H1 (cell line): Measurements from ENCODE around the gene BRIP1. TPM values are rescaled to one million over a fixed set of nuclear protein-coding genes. Genes with fewer than 3 reads are reported as not detected.

Experiments
- CTCF ChIA-PET: fragments of 300-600 bp; sonication (Branson Sonifier 250); formaldehyde crosslinking; loops from one replicate; lab custom pipeline; 2021; ENCODE audit not compliant: partially characterized antibody; lab: Charles Lee
- POLR2A ChIA-PET: fragments of 300-600 bp; sonication (Branson Sonifier 250); formaldehyde crosslinking; loops from one replicate; lab custom pipeline; 2021; ENCODE audit warnings: inconsistent platforms; ENCODE audit not compliant: partially characterized antibody; lab: Charles Lee
- DNase-seq, 2 experiments: peaks; one replicate each; pipeline versions ENCODE4 v3.0.0 to v3.0.0-alpha.2; 2010 to 2022; ENCODE audit warnings: low spot score in 2 of 2, low read depth in 1 of 2, mixed read lengths in 1 of 2
- FAIRE-seq: peaks from 2 replicates; lab custom pipeline; 2011; peaks lifted over from hg19 to GRCh38; lab: Jason Lieb, UNC
- H2AFZ ChIP-seq: 2 replicates; pipeline ENCODE4 v1.8.1; 2012; ENCODE audit warnings: low read length, inconsistent platforms
- H2AK5ac ChIP-seq: 2 replicates; pipeline ENCODE4 v1.6.1; 2013; ENCODE audit warnings: low read depth, low read length
- H2BK120ac ChIP-seq: replicated peaks from 2 replicates; pipeline ENCODE3; 2013; ENCODE audit warnings: low read depth, low read length, inconsistent platforms
- H2BK12ac ChIP-seq: 2 replicates; pipeline ENCODE4 v1.6.1; 2013; ENCODE audit warnings: low read depth, low read length
- H2BK15ac ChIP-seq: 2 replicates; pipeline ENCODE4 v1.6.1; 2013; ENCODE audit warnings: low read length
- H2BK20ac ChIP-seq: 2 replicates; pipeline ENCODE4 v1.6.1; 2013; ENCODE audit warnings: low read length
- H2BK5ac ChIP-seq: 2 replicates; pipeline ENCODE4 v1.6.1; 2013; ENCODE audit warnings: low read depth, low read length
- H3K14ac ChIP-seq: 2 replicates; pipeline ENCODE4 v1.6.1; 2013; ENCODE audit warnings: inconsistent platforms; ENCODE audit not compliant: insufficient read length
- H3K18ac ChIP-seq: 2 replicates; pipeline ENCODE4 v1.6.1; 2013; ENCODE audit warnings: low read length; ENCODE audit errors: extremely low read depth
- H3K23ac ChIP-seq: 2 replicates; pipeline ENCODE4 v1.6.1; 2013; ENCODE audit warnings: inconsistent platforms; ENCODE audit not compliant: insufficient read length
- H3K23me2 ChIP-seq: 2 replicates; pipeline ENCODE4 v1.6.1; 2013; ENCODE audit warnings: low read depth, low read length
- H3K27ac ChIP-seq: 2 replicates; pipeline ENCODE4 v1.6.1; 2011; ENCODE audit warnings: low read depth, low read length, inconsistent platforms
- H3K27me3 ChIP-seq, 4 experiments: replicated peaks in 1 of 4; 1 replicate in 1 of 4; 2 replicates in 3 of 4; pipeline versions ENCODE4 v1.6.1 to v1.8.1; 2011 to 2013; ENCODE audit warnings: low read length in 3 of 4, mild to moderate bottlenecking in 3 of 4, inconsistent platforms in 2 of 4, mixed read lengths in 2 of 4, moderate library complexity in 1 of 4; ENCODE audit not compliant: control insufficient read depth in 3 of 4, insufficient read depth in 3 of 4; ENCODE audit errors: extremely low read depth in 1 of 4
- H3K36me3 ChIP-seq, 4 experiments: 2 replicates each; pipeline versions ENCODE4 v1.6.1 to v1.8.1; 2011 to 2013; ENCODE audit warnings: mild to moderate bottlenecking in 4 of 4, low read length in 3 of 4, moderate library complexity in 2 of 4, control low read depth in 1 of 4, inconsistent platforms in 1 of 4; ENCODE audit not compliant: insufficient read depth in 4 of 4, control insufficient read depth in 2 of 4
- H3K4ac ChIP-seq: replicated peaks from 2 replicates; pipeline ENCODE3; 2013; ENCODE audit warnings: low read length, low read depth, mixed read lengths, inconsistent platforms; ENCODE audit not compliant: insufficient read length
- H3K4me1 ChIP-seq, 4 experiments: replicated peaks in 1 of 4; 1 replicate in 1 of 4; 2 replicates in 3 of 4; pipeline versions ENCODE4 v1.6.1 to v1.8.1; 2011 to 2013; ENCODE audit warnings: low read length in 3 of 4, inconsistent platforms in 2 of 4, mixed read lengths in 1 of 4; ENCODE audit not compliant: insufficient read depth in 4 of 4, control insufficient read depth in 3 of 4
- H3K4me2 ChIP-seq, 2 experiments: 2 replicates each; pipeline versions ENCODE4 v1.6.1 to v1.8.1; 2011 to 2013; ENCODE audit warnings: low read depth in 2 of 2, low read length in 2 of 2, control low read depth in 1 of 2, inconsistent platforms in 1 of 2, mild to moderate bottlenecking in 1 of 2; ENCODE audit not compliant: insufficient read depth in 1 of 2
- H3K4me3 ChIP-seq, 4 experiments: fragments of 200-600, 300-600 bp in 1 of 4; sonication (generic), shearing (Covaris generic), sonication (Bioruptor Twin) in 1 of 4; 2 replicates each; pipeline versions ENCODE4 v1.5.1 to v1.8.1; 2011 to 2016; ENCODE audit warnings: low read length in 4 of 4, low read depth in 3 of 4, control low read depth in 2 of 4, inconsistent platforms in 2 of 4, mild to moderate bottlenecking in 2 of 4, mixed read lengths in 1 of 4, moderate library complexity in 1 of 4; ENCODE audit not compliant: insufficient read depth in 2 of 4; ENCODE audit errors: extremely low read depth in 1 of 4
- H3K56ac ChIP-seq: replicated peaks from 2 replicates; pipeline ENCODE3; 2013; ENCODE audit warnings: low read depth, mild to moderate bottlenecking, mixed read lengths, low read length, inconsistent platforms; ENCODE audit not compliant: insufficient read length
- H3K79me1 ChIP-seq: 2 replicates; pipeline ENCODE4 v1.6.1; 2013; ENCODE audit warnings: low read depth, low read length, control low read depth
- H3K79me2 ChIP-seq, 2 experiments: 2 replicates each; pipeline versions ENCODE4 v1.6.1 to v1.8.1; 2012 to 2013; ENCODE audit warnings: low read length in 2 of 2, mild to moderate bottlenecking in 2 of 2, inconsistent platforms in 1 of 2; ENCODE audit not compliant: insufficient read depth in 2 of 2, control insufficient read depth in 1 of 2
- H3K9ac ChIP-seq, 4 experiments: replicated peaks in 1 of 4; 1 replicate in 1 of 4; 2 replicates in 3 of 4; pipeline versions ENCODE4 v1.6.1 to v1.8.1; 2011 to 2013; ENCODE audit warnings: low read depth in 3 of 4, low read length in 3 of 4, control low read depth in 2 of 4, mild to moderate bottlenecking in 2 of 4, moderate library complexity in 2 of 4, inconsistent platforms in 1 of 4; ENCODE audit errors: extremely low read depth in 1 of 4
- H3K9me3 ChIP-seq, 2 experiments: 2 replicates each; pipeline versions ENCODE4 v1.6.1 to v1.8.1; 2012 to 2013; ENCODE audit warnings: mild to moderate bottlenecking in 2 of 2, moderate library complexity in 2 of 2, control low read depth in 1 of 2, inconsistent platforms in 1 of 2, low read depth in 1 of 2, low read length in 1 of 2, mixed read lengths in 1 of 2; ENCODE audit not compliant: insufficient read depth in 2 of 2
- H4K20me1 ChIP-seq, 2 experiments: replicated peaks in 1 of 2; 2 replicates each; pipeline versions ENCODE3 to v1.8.1; 2011 to 2013; ENCODE audit warnings: inconsistent platforms in 2 of 2, low read length in 2 of 2, mild to moderate bottlenecking in 1 of 2; ENCODE audit not compliant: insufficient read depth in 2 of 2, control insufficient read depth in 1 of 2
- H4K5ac ChIP-seq: 2 replicates; pipeline ENCODE4 v1.6.1; 2013; ENCODE audit warnings: low read length, low read depth, mixed read lengths, inconsistent platforms; ENCODE audit not compliant: insufficient read length
- H4K8ac ChIP-seq: 2 replicates; pipeline ENCODE4 v1.8.0; 2013; ENCODE audit warnings: mild to moderate bottlenecking, moderate library complexity, low read length, inconsistent platforms; ENCODE audit not compliant: insufficient read depth; ENCODE audit errors: extremely low read depth
- H4K91ac ChIP-seq: replicated peaks from 2 replicates; pipeline ENCODE3; 2013; ENCODE audit warnings: low read length, mixed read lengths, inconsistent platforms; ENCODE audit not compliant: insufficient read length
- CHD1 ChIP-seq: IDR thresholded peaks from 2 replicates; pipeline ENCODE4 v1.6.1; 2012; ENCODE audit warnings: low read depth, low read length, improper control_type of control experiment
- CHD2 ChIP-seq: IDR thresholded peaks from 2 replicates; pipeline ENCODE4 v1.6.1; 2012; ENCODE audit warnings: low read length, improper control_type of control experiment
- EP300 ChIP-seq, 2 experiments: IDR thresholded peaks; 1 replicate in 1 of 2; 2 replicates in 1 of 2; pipeline ENCODE4 v1.6.1; 2011 to 2012; ENCODE audit warnings: low read depth in 2 of 2, low read length in 2 of 2, mild to moderate bottlenecking in 2 of 2, borderline replicate concordance in 1 of 2, inconsistent platforms in 1 of 2, moderate library complexity in 1 of 2
- FOSL1 ChIP-seq: IDR thresholded peaks from 2 replicates; pipeline ENCODE4 v1.6.1; 2011; ENCODE audit warnings: mild to moderate bottlenecking, low read depth, low read length, moderate library complexity; ENCODE audit not compliant: insufficient read depth
- JUN ChIP-seq: IDR thresholded peaks from 2 replicates; pipeline ENCODE4 v1.6.1; 2011; ENCODE audit warnings: low read depth, mild to moderate bottlenecking, improper control_type of control experiment, low read length
- KDM1A ChIP-seq: fragments of 200-600, 300-600 bp; sonication (generic); IDR thresholded peaks from 2 replicates; pipeline ENCODE4 v1.7.1; 2016; ENCODE audit warnings: mild to moderate bottlenecking, low read length, borderline replicate concordance
- MAFK ChIP-seq: IDR thresholded peaks from 2 replicates; pipeline ENCODE4 v1.6.1; 2012; ENCODE audit warnings: low read depth, mild to moderate bottlenecking, improper control_type of control experiment, low read length
- NRF1 ChIP-seq: IDR thresholded peaks from 2 replicates; pipeline ENCODE4 v1.6.1; 2011; ENCODE audit warnings: mild to moderate bottlenecking, low read depth, low read length, improper control_type of control experiment
- RBBP5 ChIP-seq: IDR thresholded peaks from 2 replicates; pipeline ENCODE4 v1.7.1; 2012; ENCODE audit warnings: low read depth, mild to moderate bottlenecking, inconsistent platforms, low read length, moderate library complexity, borderline replicate concordance
- RXRA ChIP-seq: IDR thresholded peaks from 2 replicates; pipeline ENCODE4 v1.6.1; 2011; ENCODE audit warnings: low read depth, mild to moderate bottlenecking, low read length, moderate library complexity; ENCODE audit not compliant: insufficient read depth
- TCF12 ChIP-seq: IDR thresholded peaks from 2 replicates; pipeline ENCODE4 v1.6.1; 2011; ENCODE audit warnings: low read depth, mild to moderate bottlenecking, low read length
- WGBS, 2 experiments: shearing (Covaris generic) in 1 of 2; methylation state at CpG; one replicate each; pipeline versions ENCODE4 v1.1.6 to v1.1.7; 2013 to 2015; ENCODE audit warnings: low lambda C conversion rate in 2 of 2, mixed read lengths in 2 of 2, inconsistent platforms in 1 of 2, low coverage in 1 of 2, missing lambda C conversion rate in 1 of 2; ENCODE audit not compliant: insufficient replicate concordance in 2 of 2, insufficient coverage in 1 of 2, insufficient read length in 1 of 2; ENCODE audit errors: extremely low coverage in 1 of 2, missing lambda C conversion rate in 1 of 2; 5-methylcytosine and 5-hydroxymethylcytosine counted together
- polyA plus RNA-seq, 7 experiments: library from polyadenylated mRNA; depleted of rRNA in 3 of 7; stranded (reverse) in 5 of 7; unstranded in 2 of 7; fragments of >200 nt in 5 of 7; fragments of 200-250 nt in 2 of 7; gene quantifications; 1 replicate in 5 of 7; 2 replicates in 1 of 7; 4 replicates in 1 of 7; pipeline versions ENCODE4 v1.2.1 to v1.2.3, GENCODE V29; 2011 to 2013; ENCODE audit warnings: missing spikeins in 2 of 7, mixed read lengths in 2 of 7
- total RNA-seq: library from RNA; stranded (reverse); fragmentation: NEBNext Ultra II Directional; extraction: Animal tissue kit (Norgen Biotek cat#: 25700); gene quantifications from 2 replicates; pipeline ENCODE4 v1.2.1, GENCODE V29; 2021
- TF ChIP-seq, protein P1 (sequence below): IDR thresholded peaks from 2 replicates; pipeline ENCODE4 v1.6.1; 2012; ENCODE audit warnings: inconsistent platforms
- TF ChIP-seq, protein P2 (sequence below): IDR thresholded peaks from 2 replicates; pipeline ENCODE4 v1.6.1; 2011; ENCODE audit warnings: low read length, improper control_type of control experiment

Gene BRIP1
- total and polyA plus RNA-seq, 2 of the 8 experiments (the other 6 are each of a cell fraction or from before 2014, with no cell fraction given) = 5.8 to 19.2 TPM

DNA sequence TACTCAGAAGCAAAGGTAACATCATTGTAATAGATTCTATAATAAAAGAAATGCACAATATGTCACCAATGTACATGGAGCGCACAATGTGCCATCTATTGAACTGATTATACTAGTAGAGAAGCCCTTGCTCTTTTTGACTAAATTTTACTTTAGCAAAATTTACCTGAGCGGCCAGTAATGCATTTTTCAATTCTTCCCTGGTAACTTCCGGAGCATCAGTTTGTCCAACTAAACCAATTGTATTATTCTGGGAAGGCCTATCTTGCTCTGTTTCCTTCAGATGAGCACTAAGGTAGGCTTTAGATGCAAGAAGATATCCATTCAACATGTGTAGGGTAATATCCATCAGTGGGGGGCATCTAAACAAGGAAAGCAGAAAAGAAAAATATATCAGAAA is 8.8 kb upstream of the BRIP1 start:
- Histone ChIP-seq H3K36me3 (peaks cover 0 to 30% (median 12%) of the 10 kb centered on the region in 4 experiments; a peak in 6 of 8 replicates), H4K5ac (no peak overlapping the region), H3K4ac (no peak overlapping the region), H3K27me3 (peaks cover 0 to 1% (median 0%) of the 10 kb centered on the region in 4 experiments; a peak in 1 of 7 replicates), H2AFZ (no peak overlapping the region), H3K27ac (no peak overlapping the region), H3K4me1 (no peaks in the 10 kb centered on the region), H3K56ac (no peak overlapping the region), H2BK5ac (no peak overlapping the region), H3K4me3 (no peak overlapping the region), H3K4me2 (no peak overlapping the region), H3K79me1 (no peaks in the 10 kb centered on the region), H3K9me3 (no peaks in the 10 kb centered on the region), H3K23me2 (no peaks in the 10 kb centered on the region), H3K23ac (no peak overlapping the region), H2BK15ac (no peak overlapping the region), H3K79me2 (no peaks in the 10 kb centered on the region), H2BK20ac (no peak overlapping the region), H3K18ac (no peak overlapping the region), H2AK5ac (no peak overlapping the region), H4K91ac (no peak overlapping the region), H2BK12ac (no peak overlapping the region), H3K9ac (no peak overlapping the region), H2BK120ac (no peak overlapping the region), H3K14ac (no peak overlapping the region), H4K8ac (no peak overlapping the region), H4K20me1 (no peaks in the 10 kb centered on the region)
- no peak for DNase-seq
- POLR2A ChIA-PET = interaction anchor here (1.4 to 1.8 kb wide), 2 partner anchors 8 to 10 kb away, joined by 4 read pairs; partner anchors contain the start of gene BRIP1
- CTCF ChIA-PET = no interaction called here
- FAIRE-seq = no peak
- WGBS, 2 experiments = 100% methylated on average over 3 of the region's 3 CpGs; no CpG with 5 or more reads in 1 of the 2 experiments
- no peak for TF ChIP-seq FOSL1
- TF ChIP-seq EP300 (IDR thresholded peaks at IDR 0.05; ENCODE audit: borderline replicate concordance in 1 of 2, low read depth in 2 of 2, low read length in 2 of 2) = no peak
- no peak for TF ChIP-seq NRF1
- TF ChIP-seq TCF12 = no peak
- TF ChIP-seq, protein P1, sequence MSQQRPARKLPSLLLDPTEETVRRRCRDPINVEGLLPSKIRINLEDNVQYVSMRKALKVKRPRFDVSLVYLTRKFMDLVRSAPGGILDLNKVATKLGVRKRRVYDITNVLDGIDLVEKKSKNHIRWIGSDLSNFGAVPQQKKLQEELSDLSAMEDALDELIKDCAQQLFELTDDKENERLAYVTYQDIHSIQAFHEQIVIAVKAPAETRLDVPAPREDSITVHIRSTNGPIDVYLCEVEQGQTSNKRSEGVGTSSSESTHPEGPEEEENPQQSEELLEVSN = no peak
- no peak for TF ChIP-seq RXRA
- TF ChIP-seq CHD2 = no peak
- TF ChIP-seq, protein P2, sequence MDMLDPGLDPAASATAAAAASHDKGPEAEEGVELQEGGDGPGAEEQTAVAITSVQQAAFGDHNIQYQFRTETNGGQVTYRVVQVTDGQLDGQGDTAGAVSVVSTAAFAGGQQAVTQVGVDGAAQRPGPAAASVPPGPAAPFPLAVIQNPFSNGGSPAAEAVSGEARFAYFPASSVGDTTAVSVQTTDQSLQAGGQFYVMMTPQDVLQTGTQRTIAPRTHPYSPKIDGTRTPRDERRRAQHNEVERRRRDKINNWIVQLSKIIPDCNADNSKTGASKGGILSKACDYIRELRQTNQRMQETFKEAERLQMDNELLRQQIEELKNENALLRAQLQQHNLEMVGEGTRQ = no peak
- TF ChIP-seq JUN = no peak
- no peak for TF ChIP-seq CHD1
- no peak for TF ChIP-seq KDM1A
- TF ChIP-seq MAFK = no peak
- no peak for TF ChIP-seq RBBP5
